GM21423 (cell line): ENCODE results near the gene SYT8.

ENCODE experiments used
- ATAC-seq: cut with Tn5 transposase; IDR thresholded peaks from one replicate; pipeline ENCODE4 v1.9.1; 2021; ENCODE audit warnings: mild to moderate bottlenecking, moderate library complexity; ENCODE audit not compliant: unreplicated experiment

SYT8 gene

GRCh38 chr11:1857064-1857463 is 22.3 kb downstream of the SYT8 start:
- no peak for ATAC-seq

DNA sequence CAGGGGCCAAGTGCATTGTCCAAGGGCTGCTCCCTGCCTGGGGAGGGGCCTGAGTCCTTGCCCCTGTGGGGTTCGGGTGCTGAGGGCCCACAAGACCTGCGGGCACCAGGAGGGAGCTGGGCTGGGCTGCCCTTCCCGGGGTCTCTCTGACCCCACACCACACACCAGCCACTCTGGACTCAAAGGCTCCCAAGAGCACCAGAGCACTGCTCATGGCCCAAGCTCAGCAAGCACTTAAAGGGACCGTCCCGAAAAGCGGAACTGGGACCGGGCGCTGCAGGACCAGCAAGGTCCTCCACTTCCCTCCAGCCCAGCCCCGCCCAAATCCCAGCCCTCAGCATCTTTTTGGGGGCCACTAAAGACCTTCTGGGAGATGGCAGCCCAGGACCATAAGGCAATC is 23.4 kb downstream of the SYT8 start:
- ATAC-seq, result no peak

- ATAC-seq, result no peak
Observed at GRCh38 chr11:1858576-1858975, 23.8 kb downstream of the SYT8 start.

- ATAC-seq, result no peak
Observed at GRCh38 chr11:1859004-1859403, 24.2 kb downstream of the SYT8 start.

DNA sequence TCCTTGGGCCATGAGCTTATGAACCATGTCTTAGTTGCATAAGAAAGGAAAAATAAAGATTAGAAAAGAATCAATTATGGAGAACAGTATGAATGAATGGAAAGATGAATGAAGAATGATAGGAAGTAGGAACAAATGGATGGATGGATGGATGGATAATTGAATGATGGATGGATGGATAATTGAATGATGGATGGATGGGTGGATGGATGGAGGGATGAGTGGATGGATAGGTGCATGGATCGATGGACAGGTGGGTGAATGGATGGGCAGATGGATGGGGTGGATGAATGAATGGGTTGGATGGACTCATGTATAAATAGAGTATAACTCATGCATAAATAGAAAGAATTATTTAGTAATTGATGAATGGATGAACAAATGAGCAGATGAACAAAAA is 25.3 kb downstream of the SYT8 start:
- no peak for ATAC-seq

- ATAC-seq, result no peak
Observed at GRCh38 chr11:1861435-1862411, 26.9 kb downstream of the SYT8 start.

DNA sequence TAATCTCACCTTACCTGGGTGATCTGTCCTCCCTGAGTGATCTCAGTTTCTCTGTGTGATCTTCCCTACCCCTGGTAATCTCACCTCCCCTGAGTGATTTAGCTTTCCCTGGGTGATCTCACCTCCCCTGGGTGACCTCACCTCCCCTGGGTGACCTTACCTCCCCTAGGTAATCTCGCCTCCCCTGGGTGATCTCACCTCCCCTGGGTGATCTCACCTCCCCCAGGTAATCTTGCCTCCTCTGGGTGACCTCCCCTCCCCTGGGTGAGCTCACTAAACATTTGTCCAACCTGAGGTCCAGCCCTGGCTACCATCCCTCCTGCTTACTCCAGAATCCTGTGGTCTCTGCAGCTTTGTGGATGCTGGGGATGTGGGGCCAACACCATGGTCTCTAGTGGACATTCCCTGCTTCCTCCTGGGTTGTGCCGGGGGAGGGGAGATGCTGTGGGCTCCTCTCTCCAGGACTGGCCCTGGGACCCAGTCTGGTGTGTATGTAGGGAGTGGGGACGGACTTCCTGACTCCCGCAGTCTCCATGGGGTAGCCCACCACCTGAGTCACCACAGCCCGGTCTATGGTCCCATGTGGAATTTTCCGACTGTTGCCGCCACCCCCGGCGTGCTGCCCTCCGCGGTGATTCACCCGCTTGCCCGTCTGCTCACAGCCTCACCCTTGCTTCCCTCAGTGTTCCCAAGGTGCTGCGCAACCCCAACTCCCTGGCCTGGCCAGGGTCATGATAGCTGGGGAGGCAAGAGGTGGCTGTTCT is 28.0 kb downstream of the SYT8 start:
- ATAC-seq, result no peak

GRCh38 chr11:1863352-1864216 is 28.8 kb downstream of the SYT8 start:
- ATAC-seq, result no peak

DNA sequence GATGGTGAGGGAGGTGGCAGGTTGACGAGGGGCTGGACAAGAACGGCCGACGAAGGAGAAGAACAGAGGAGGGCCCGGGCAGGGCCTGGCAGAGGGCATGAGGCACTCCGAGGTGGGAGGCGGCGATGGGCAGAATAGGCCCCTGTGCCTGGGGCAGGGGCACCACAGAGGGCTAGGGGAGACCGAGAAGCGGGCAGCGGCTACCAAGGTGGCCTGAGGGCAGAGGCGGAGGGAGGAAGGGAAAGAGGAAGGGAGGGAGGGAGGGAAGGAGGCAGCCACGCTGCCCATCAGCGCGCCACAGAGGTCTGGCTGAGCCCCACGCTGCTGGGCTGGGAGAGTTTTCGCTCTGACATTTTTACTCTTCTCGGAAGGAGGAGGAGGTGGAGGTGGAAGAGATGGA is 29.4 kb downstream of the SYT8 start:
- no peak for ATAC-seq

DNA sequence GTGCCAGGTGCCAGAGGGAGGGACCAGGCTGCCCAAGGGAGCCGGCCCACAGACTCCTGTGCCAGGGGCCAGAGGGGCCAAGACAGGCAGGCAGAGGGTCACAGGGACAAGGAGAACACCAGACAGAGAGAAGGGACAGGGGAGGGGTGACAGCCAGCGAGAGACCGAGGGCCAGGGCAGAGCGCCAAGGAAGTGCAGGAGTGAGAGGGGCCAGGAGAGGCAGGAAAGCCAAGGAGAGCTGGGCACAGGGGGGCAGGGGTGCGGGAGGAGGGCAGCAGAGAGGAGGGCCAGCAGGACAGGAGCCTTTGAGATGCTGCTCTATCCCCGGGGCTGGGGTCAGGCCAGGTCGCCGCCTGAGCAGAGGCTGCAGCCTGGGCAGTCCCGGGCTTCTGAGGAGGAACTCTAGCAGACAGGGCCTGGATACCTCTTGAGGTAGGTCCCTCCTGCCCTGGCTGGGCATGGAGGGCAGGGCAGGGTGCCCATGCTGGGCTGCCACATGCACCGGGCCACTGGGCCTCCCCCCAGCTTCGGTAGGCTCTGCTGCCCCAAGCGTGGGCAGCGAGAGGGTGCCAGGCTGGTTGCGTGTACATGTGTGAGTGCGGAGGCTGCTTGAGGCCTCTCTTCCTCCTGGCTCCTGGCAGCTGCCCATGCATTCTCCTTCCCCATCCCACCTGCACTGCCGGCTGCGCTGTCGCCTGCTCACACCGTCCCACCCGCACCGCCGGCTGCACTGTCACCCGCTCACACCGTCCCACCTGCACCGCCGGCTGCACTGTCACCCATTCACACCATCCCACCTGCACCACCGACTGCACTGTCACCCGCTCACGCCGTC is 30.3 kb downstream of the SYT8 start:
- ATAC-seq, result no peak

DNA sequence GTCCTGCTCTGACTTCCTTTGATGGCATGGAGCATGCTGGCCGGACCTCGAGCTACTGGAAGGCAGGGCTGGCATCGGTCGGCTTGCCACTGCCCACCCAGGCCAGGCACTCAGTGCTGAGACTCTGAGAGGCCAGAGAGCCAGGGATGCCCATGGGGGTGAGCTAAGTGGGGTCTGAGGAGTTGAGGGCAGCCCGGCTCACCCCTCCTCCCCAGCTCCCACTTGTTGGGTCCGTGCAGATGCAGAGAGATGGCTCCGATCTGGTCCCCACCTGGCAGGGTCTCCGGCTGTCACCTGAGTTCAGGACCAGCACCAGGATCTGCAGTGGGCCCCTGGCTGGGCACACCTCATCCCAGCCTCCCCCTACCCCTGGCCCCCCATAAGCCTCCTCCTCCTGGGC is 31.4 kb downstream of the SYT8 start:
- ATAC-seq, result no peak

GRCh38 chr11:1866776-1867175 is 32.0 kb downstream of the SYT8 start:
- ATAC-seq, result no peak

DNA sequence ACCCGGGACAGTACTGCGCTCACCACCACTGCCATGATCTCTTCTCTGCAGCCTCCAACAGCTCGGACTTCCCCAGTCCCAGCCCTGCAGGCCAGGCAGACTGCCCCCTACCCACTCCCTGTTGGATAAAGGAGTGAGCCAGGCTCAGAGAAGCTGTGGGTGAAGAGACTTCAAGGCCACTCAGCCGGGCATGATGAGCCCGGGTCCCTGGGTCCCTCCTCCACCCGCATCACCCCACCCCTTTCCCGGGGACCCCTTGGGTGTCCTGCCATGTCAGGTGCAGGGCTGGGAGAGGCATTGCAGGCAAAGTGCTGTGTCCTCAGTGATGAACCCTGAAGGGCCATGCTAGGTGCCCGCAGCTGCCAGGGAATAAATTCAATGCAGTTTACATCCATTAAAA is 32.6 kb downstream of the SYT8 start:
- no peak for ATAC-seq

GRCh38 chr11:1868056-1868635 is 33.4 kb downstream of the SYT8 start:
- no peak for ATAC-seq

DNA sequence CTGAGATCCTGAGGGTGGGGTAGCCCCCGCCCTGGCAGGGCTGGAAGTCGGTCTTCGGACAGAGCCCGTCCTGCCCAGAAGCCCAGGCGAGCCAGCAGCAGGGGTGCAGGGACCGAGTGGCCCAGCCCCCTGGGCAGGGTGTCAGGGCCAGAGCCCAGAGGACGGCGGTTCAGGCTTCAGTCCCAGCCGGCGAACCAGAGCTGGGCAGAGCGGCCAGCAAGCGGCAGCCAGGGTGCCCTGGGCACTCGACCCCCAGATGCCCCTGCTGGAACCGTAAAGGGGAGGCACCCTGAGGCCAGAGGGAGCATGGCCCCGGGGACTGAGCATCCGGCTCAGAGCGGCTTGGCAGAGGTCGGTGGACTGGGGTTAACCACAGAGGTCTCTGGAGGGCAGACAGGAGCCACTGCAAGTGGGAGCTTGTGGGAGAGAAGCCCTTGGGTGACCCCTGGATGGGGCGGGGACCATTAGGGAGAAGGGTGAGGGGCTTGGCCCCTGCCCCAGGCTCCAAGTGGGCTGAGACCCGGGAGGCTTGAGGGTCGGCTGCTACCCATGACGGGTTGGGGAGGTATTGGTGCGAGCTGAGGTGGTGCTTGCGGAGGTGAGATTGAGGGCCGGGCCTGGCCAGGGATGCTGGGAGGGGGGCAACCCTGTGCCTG is 34.0 kb downstream of the SYT8 start:
- ATAC-seq, result no peak

- ATAC-seq, result no peak
Observed at GRCh38 chr11:1869427-1870325, 34.9 kb downstream of the SYT8 start.

GRCh38 chr11:1870326-1870696 is 35.5 kb downstream of the SYT8 start:
- no peak for ATAC-seq

DNA sequence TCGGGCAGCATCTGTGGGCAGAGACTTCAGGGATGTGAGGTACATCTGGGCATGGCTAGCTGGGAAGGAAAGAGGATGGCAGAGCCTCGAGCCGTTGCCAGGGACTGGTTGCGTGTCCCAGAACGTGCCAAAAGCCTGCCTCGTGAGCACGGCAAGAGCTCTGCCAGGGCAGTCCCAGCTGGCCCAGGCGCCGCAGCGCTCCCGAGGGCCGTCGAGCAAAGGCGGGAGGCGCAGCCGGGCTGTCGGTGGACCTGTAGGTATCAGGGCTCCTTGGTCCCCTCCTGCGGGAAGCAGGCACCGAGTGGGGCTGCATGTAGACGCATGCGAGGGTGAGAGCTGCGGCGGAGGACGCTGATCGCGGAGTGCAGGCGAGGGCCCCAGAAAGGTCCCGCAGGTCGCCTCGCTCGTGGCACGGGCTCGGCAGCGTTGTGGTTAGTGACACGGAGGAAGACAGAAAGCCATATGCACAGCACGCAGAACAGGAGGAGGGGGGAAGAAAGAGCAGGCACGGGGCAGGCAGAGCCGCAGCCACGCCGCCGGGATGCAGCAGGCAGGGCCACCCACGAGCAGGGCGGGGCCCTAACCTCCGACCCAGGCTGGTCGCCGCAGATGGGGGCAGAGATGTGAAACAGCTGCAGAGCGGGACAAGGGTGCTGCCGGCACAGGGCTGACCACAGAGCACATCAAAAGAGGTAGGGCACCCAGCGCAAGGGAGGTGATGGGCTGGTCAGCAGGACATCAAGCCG is 36.1 kb downstream of the SYT8 start:
- ATAC-seq, result no peak
